NT2/D1 (cell line): ENCODE measurements around the gene KIRREL2.
"Not testable (repeated sequence)": the region's sequence is repeated elsewhere in the genome, so short reads cannot be mapped to it uniquely, and the experiment has no call there.

Source experiments
- DNase-seq: peaks from one replicate; pipeline ENCODE4 v3.0.0-alpha.2; 2011; ENCODE audit warnings: low read depth, low spot score
- H3K27me3 ChIP-seq: 2 replicates; pipeline ENCODE4 v1.6.0; 2011; ENCODE audit warnings: mild to moderate bottlenecking; ENCODE audit not compliant: insufficient read length, insufficient read depth
- H3K36me3 ChIP-seq: 2 replicates; pipeline ENCODE4 v1.6.1; 2011; ENCODE audit warnings: mild to moderate bottlenecking, low read length, mixed read lengths; ENCODE audit not compliant: insufficient read depth, insufficient read length
- H3K4me1 ChIP-seq: 2 replicates; pipeline ENCODE4 v1.5.1; 2011; ENCODE audit not compliant: insufficient read depth, insufficient read length
- H3K4me3 ChIP-seq: 2 replicates; pipeline ENCODE4 v1.5.1; 2011; ENCODE audit warnings: low read depth; ENCODE audit not compliant: insufficient read length
- H3K9ac ChIP-seq: 2 replicates; pipeline ENCODE4 v1.6.0; 2011; ENCODE audit warnings: low read depth; ENCODE audit not compliant: insufficient read length
- H3K9me3 ChIP-seq: 2 replicates; pipeline ENCODE4 v1.5.1; 2011; ENCODE audit warnings: mild to moderate bottlenecking, low read length; ENCODE audit not compliant: insufficient read depth
- SUZ12 ChIP-seq: IDR thresholded peaks from 2 replicates; pipeline ENCODE4 v1.6.1; 2011; ENCODE audit not compliant: insufficient read length, insufficient read depth; ENCODE audit errors: extremely low read depth
- YY1 ChIP-seq: IDR thresholded peaks from 2 replicates; pipeline ENCODE4 v1.6.1; 2011; ENCODE audit not compliant: insufficient read length, insufficient read depth
- ZNF274 ChIP-seq: IDR thresholded peaks from 2 replicates; pipeline ENCODE4 v1.6.1; 2011; ENCODE audit warnings: mild to moderate bottlenecking, low read depth, low read length

Gene KIRREL2

GRCh38 chr19:35908973-35909683, 52.4 kb downstream of the KIRREL2 start:
- Histone ChIP-seq H3K4me1 (peaks cover 2% of the 10 kb centered on the region), H3K36me3 (no peaks in the 10 kb centered on the region), H3K4me3 (no peak overlapping the region), H3K9ac (no peak overlapping the region), H3K9me3 (no peaks in the 10 kb centered on the region), H3K27me3 (no peaks in the 10 kb centered on the region)
- no peak for DNase-seq
- TF ChIP-seq SUZ12: no peak
- no peak for TF ChIP-seq ZNF274
- no peak for TF ChIP-seq YY1

GRCh38 chr19:35909684-35910035, 52.9 kb downstream of the KIRREL2 start:
- peaks cover 2% of the 10 kb centered on the region for H3K4me1 ChIP-seq
- no peak overlapping the region for H3K4me3 ChIP-seq
- no peak for DNase-seq

GRCh38 chr19:35910355-35910754, 53.6 kb downstream of the KIRREL2 start:
- not testable (repeated sequence) for H3K4me3 ChIP-seq, H3K36me3 ChIP-seq, H3K9me3 ChIP-seq, H3K9ac ChIP-seq, H3K27me3 ChIP-seq, H3K4me1 ChIP-seq, DNase-seq

More at GRCh38 chr19:35909684-35910035, 52.9 kb downstream of the KIRREL2 start:
- TF ChIP-seq ZNF274 (no peak), SUZ12 (no peak), YY1 (no peak)
- Histone ChIP-seq H3K9me3 (no peaks in the 10 kb centered on the region), H3K27me3 (no peaks in the 10 kb centered on the region), H3K36me3 (no peaks in the 10 kb centered on the region), H3K9ac (no peak overlapping the region)

- Histone ChIP-seq H3K4me1 (peaks cover 2% of the 10 kb centered on the region), H3K36me3 (no peaks in the 10 kb centered on the region), H3K9me3 (no peaks in the 10 kb centered on the region), H3K27me3 (no peaks in the 10 kb centered on the region), H3K4me3 (no peak overlapping the region), H3K9ac (no peak overlapping the region)
- no peak for TF ChIP-seq YY1
- TF ChIP-seq ZNF274: no peak
- TF ChIP-seq SUZ12: no peak
- no peak for DNase-seq
Measured at GRCh38 chr19:35911173-35911572, 54.5 kb downstream of the KIRREL2 start.

- peaks cover 2% of the 10 kb centered on the region for H3K4me1 ChIP-seq
- no peaks in the 10 kb centered on the region for H3K36me3 ChIP-seq
- H3K9me3 ChIP-seq: no peaks in the 10 kb centered on the region
- H3K9ac ChIP-seq: no peak overlapping the region
- H3K4me3 ChIP-seq: no peak overlapping the region
- DNase-seq: no peak
- H3K27me3 ChIP-seq: no peaks in the 10 kb centered on the region
- no peak for TF ChIP-seq YY1
- TF ChIP-seq ZNF274: no peak
- no peak for TF ChIP-seq SUZ12
Measured at GRCh38 chr19:35911790-35912189, 55.1 kb downstream of the KIRREL2 start.

GRCh38 chr19:35913589-35913988, 56.9 kb downstream of the KIRREL2 start:
- no peaks in the 10 kb centered on the region for H3K36me3 ChIP-seq
- no peak overlapping the region for H3K9ac ChIP-seq
- no peak overlapping the region for H3K4me3 ChIP-seq
- H3K4me1 ChIP-seq: no peaks in the 10 kb centered on the region
- no peaks in the 10 kb centered on the region for H3K27me3 ChIP-seq
- TF ChIP-seq SUZ12 (no peak), ZNF274 (no peak), YY1 (no peak)
- H3K9me3 ChIP-seq: no peaks in the 10 kb centered on the region
- DNase-seq: no peak

- no peaks in the 10 kb centered on the region for H3K36me3 ChIP-seq
- TF ChIP-seq ZNF274 (no peak), SUZ12 (no peak), YY1 (no peak)
- no peaks in the 10 kb centered on the region for H3K27me3 ChIP-seq
- no peak overlapping the region for H3K4me3 ChIP-seq
- no peaks in the 10 kb centered on the region for H3K9me3 ChIP-seq
- H3K9ac ChIP-seq: no peak overlapping the region
- DNase-seq: no peak
- no peaks in the 10 kb centered on the region for H3K4me1 ChIP-seq
Measured at GRCh38 chr19:35915443-35915842, 58.7 kb downstream of the KIRREL2 start.
